Renal cortex interstitium (tissue), 11 donors: Measurements from ENCODE around the gene SMIM44. TPM values are rescaled to one million over a fixed set of nuclear protein-coding genes. Genes with fewer than 3 reads are reported as not detected.
A peak's percentile ranks its signal among the peaks of the same experiment; 100 is the strongest.
"Not testable (repeated sequence)": the region's sequence is repeated elsewhere in the genome, so short reads cannot be mapped to it uniquely, and the experiment has no call there.

Experiments
- DNase-seq, 11 donors: peaks; one replicate each; pipeline ENCODE4 v3.0.0-alpha.2; 2013; ENCODE audit warnings: low read depth in 9 of 11, low spot score in 4 of 11; ENCODE audit errors: extremely low read depth in 1 of 11
- polyA plus RNA-seq, 3 donors: library from polyadenylated mRNA; unstranded; fragments of 120-200 nt; gene quantifications; one replicate each; pipeline ENCODE4 v1.2.1, GENCODE V29; 2013; ENCODE audit not compliant: insufficient read length in 3 of 3

SMIM44 gene
- polyA plus RNA-seq, 3 donors, result 0.22 to 0.74 TPM; not detected in 1

GRCh38 chr19:3452942-3453214 is 30.4 kb downstream of the SMIM44 start:
- DNase-seq, result not testable (repeated sequence)

GRCh38 chr19:3452171-3452941 is 30.9 kb downstream of the SMIM44 start:
- no peak for DNase-seq

- no peak for DNase-seq
Observed at GRCh38 chr19:3451451-3451866, 31.8 kb downstream of the SMIM44 start.

GRCh38 chr19:3450796-3451411 is 32.3 kb downstream of the SMIM44 start:
- no peak for DNase-seq

GRCh38 chr19:3448616-3449334 is 34.5 kb downstream of the SMIM44 start:
- DNase-seq, result no peak

- DNase-seq, result not testable (repeated sequence)
Observed at GRCh38 chr19:3446657-3447056, 36.6 kb downstream of the SMIM44 start.

GRCh38 chr19:3444695-3445234 is 38.5 kb downstream of the SMIM44 start:
- DNase-seq, result no peak

- DNase-seq, result no peak
Observed at GRCh38 chr19:3443840-3444694, 39.2 kb downstream of the SMIM44 start.

GRCh38 chr19:3442487-3443071 is 40.7 kb downstream of the SMIM44 start:
- no peak for DNase-seq

GRCh38 chr19:3441986-3442329 is 41.3 kb downstream of the SMIM44 start:
- DNase-seq, result no peak

- DNase-seq, result no peak
Observed at GRCh38 chr19:3441089-3441985, 41.9 kb downstream of the SMIM44 start.

GRCh38 chr19:3440082-3440481 is 43.2 kb downstream of the SMIM44 start:
- DNase-seq, result no peak

- peak; percentile 88 to 94 (median 92) for DNase-seq
Observed at GRCh38 chr19:3434630-3435553, 48.3 kb downstream of the SMIM44 start.

- DNase-seq, result no peak
Observed at GRCh38 chr19:3433805-3434540, 49.3 kb downstream of the SMIM44 start.

- DNase-seq, result no peak
Observed at GRCh38 chr19:3433313-3433712, 49.9 kb downstream of the SMIM44 start.
